ENCODE results near the gene RASL11A.

RASL11A gene

GRCh38 chr13:27273658-27274425 lies 3.2 kb downstream of the RASL11A start:
- TF ChIP-seq CTCF (IDR thresholded peaks at IDR 0.05; ENCODE audit: low read length) (no peak), EZH2 (optimal IDR thresholded peaks at IDR 0.05; ENCODE audit: low read depth, low read length) (no peak), EZH2phosphoT487 (IDR thresholded peaks at IDR 0.05; ENCODE audit: low read length) (no peak)
- DNase-seq = no peak
- H3K9ac ChIP-seq (ENCODE audit: low read length) = no peak overlapping the region

GRCh38 chr13:27274631-27275030 lies 4.0 kb downstream of the RASL11A start:
- Histone ChIP-seq H3K4me1 (ENCODE audit: low read length) (no peaks in the 10 kb centered on the region), H4K20me1 (ENCODE audit: insufficient read depth, low read length) (no peaks in the 10 kb centered on the region), H3K36me3 (replicated peaks; ENCODE audit: insufficient read depth, low read length) (no peaks in the 10 kb centered on the region), H3F3A (ENCODE audit: insufficient read depth, low read length) (no peaks in the 10 kb centered on the region), H3K9me2 (replicated peaks; ENCODE audit: insufficient read depth, low read length) (no peaks in the 10 kb centered on the region), H3K4me3 (ENCODE audit: low read length) (no peak overlapping the region), H3K79me2 (ENCODE audit: low read length) (no peaks in the 10 kb centered on the region), H3K9ac (ENCODE audit: low read length) (no peak overlapping the region), H3K4me2 (ENCODE audit: low read depth, low read length) (no peak overlapping the region), H2AFZ (ENCODE audit: low read length) (no peak overlapping the region), H3K27ac (ENCODE audit: low read length) (no peak overlapping the region), H3K27me3 (replicated peaks; ENCODE audit: insufficient read depth, low read length) (no peaks in the 10 kb centered on the region), H3K9me3 (replicated peaks; ENCODE audit: insufficient read depth, low read length) (no peaks in the 10 kb centered on the region)
- DNase-seq = no peak
- no peak for TF ChIP-seq EZH2 (optimal IDR thresholded peaks at IDR 0.05; ENCODE audit: low read depth, low read length)
- TF ChIP-seq CTCF (IDR thresholded peaks at IDR 0.05; ENCODE audit: low read length) = no peak
- no peak for TF ChIP-seq EZH2phosphoT487 (IDR thresholded peaks at IDR 0.05; ENCODE audit: low read length)

More at GRCh38 chr13:27273658-27274425, 3.2 kb downstream of the RASL11A start:
- Histone ChIP-seq H3F3A (ENCODE audit: insufficient read depth, low read length) (no peaks in the 10 kb centered on the region), H2AFZ (ENCODE audit: low read length) (no peak overlapping the region), H3K27ac (ENCODE audit: low read length) (no peak overlapping the region), H3K36me3 (replicated peaks; ENCODE audit: insufficient read depth, low read length) (no peaks in the 10 kb centered on the region), H3K9me3 (replicated peaks; ENCODE audit: insufficient read depth, low read length) (no peaks in the 10 kb centered on the region), H3K4me3 (ENCODE audit: low read length) (no peak overlapping the region), H3K27me3 (replicated peaks; ENCODE audit: insufficient read depth, low read length) (no peaks in the 10 kb centered on the region), H3K4me1 (ENCODE audit: low read length) (no peaks in the 10 kb centered on the region), H3K4me2 (ENCODE audit: low read depth, low read length) (no peak overlapping the region), H3K79me2 (ENCODE audit: low read length) (no peaks in the 10 kb centered on the region), H3K9me2 (replicated peaks; ENCODE audit: insufficient read depth, low read length) (no peaks in the 10 kb centered on the region), H4K20me1 (ENCODE audit: insufficient read depth, low read length) (no peaks in the 10 kb centered on the region)

GRCh38 chr13:27276188-27276587 lies 5.6 kb downstream of the RASL11A start:
- Histone ChIP-seq H2AFZ (ENCODE audit: low read length) (no peak overlapping the region), H3K4me3 (ENCODE audit: low read length) (no peak overlapping the region), H3K27ac (ENCODE audit: low read length) (no peak overlapping the region), H3K9me3 (replicated peaks; ENCODE audit: insufficient read depth, low read length) (no peaks in the 10 kb centered on the region), H3K36me3 (replicated peaks; ENCODE audit: insufficient read depth, low read length) (no peaks in the 10 kb centered on the region), H3K9me2 (replicated peaks; ENCODE audit: insufficient read depth, low read length) (no peaks in the 10 kb centered on the region), H4K20me1 (ENCODE audit: insufficient read depth, low read length) (no peaks in the 10 kb centered on the region), H3K9ac (ENCODE audit: low read length) (no peak overlapping the region), H3K4me1 (ENCODE audit: low read length) (no peaks in the 10 kb centered on the region), H3F3A (ENCODE audit: insufficient read depth, low read length) (no peaks in the 10 kb centered on the region), H3K79me2 (ENCODE audit: low read length) (no peaks in the 10 kb centered on the region), H3K27me3 (replicated peaks; ENCODE audit: insufficient read depth, low read length) (no peaks in the 10 kb centered on the region), H3K4me2 (ENCODE audit: low read depth, low read length) (no peak overlapping the region)
- no peak for TF ChIP-seq CTCF (IDR thresholded peaks at IDR 0.05; ENCODE audit: low read length)
- no peak for TF ChIP-seq EZH2phosphoT487 (IDR thresholded peaks at IDR 0.05; ENCODE audit: low read length)
- TF ChIP-seq EZH2 (optimal IDR thresholded peaks at IDR 0.05; ENCODE audit: low read depth, low read length) = no peak
- no peak for DNase-seq
